ENCODE data around the gene RHBDL1. TPM values are rescaled to one million over a fixed set of nuclear protein-coding genes. Genes with fewer than 3 reads are reported as not detected.

The RHBDL1 gene
- total RNA-seq, 1 experiment from 2014 or later, result 2.9 TPM

DNA sequence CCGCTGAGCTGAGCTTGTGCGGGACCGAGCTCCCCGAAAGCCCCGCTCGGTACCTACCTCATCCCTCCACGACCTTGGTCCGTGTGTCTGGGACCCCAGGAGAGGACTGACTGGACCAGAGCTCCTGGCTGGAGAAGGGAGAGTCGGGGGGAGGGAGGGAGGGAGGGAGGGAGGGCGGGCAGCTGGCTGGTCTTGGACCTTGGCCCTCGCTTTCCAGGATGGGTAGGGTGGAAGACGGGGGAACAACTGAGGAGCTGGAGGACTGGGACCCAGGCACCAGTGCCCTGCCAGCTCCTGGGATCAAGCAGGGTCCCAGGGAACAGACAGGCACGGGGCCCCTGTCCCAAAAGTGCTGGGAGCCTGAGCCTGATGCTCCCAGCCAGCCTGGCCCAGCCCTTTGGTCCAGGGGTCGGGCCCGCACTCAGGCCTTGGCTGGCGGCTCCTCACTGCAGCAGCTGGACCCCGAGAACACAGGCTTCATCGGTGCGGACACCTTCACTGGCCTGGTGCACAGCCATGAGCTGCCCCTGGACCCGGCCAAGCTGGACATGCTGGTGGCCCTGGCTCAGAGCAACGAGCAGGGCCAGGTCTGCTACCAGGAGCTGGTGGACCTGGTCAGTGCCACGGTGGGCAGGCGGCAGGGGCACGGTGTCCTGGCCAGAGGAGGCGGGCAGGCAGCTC lies 553 bp downstream of the RHBDL1 start:
- no peak overlapping the region for H3K4me3 Mint-ChIP-seq (ENCODE audit: unreplicated experiment)
- 0 out of 2 replicates have a peak, but pooled peaks cover 10% of the 10 kb centered on the region for H3K4me1 ChIP-seq
- H3K4me3 ChIP-seq (ENCODE audit: low read depth, low read length), result peak overlapping the region; percentile 23; the same call in 1 of the 2 replicates
- H3K27ac Mint-ChIP-seq (ENCODE audit: unreplicated experiment), result no peak overlapping the region
- BruUV-seq (replicated peaks), result no TSS peak
- DNase-seq, result no peak
- peaks cover 33% of the 10 kb centered on the region for H3K36me3 Mint-ChIP-seq (ENCODE audit: insufficient read depth, unreplicated experiment)
- H3K9me3 Mint-ChIP-seq (ENCODE audit: unreplicated experiment), result no peaks in the 10 kb centered on the region
- no peaks in the 10 kb centered on the region for H3K27me3 ChIP-seq (replicated peaks; ENCODE audit: control insufficient read depth, insufficient read depth, low read length)
- intact Hi-C loops (cut with micrococcal nuclease; ENCODE audit: unreplicated experiment), result no loop called here
- no peaks in the 10 kb centered on the region for H3K9me3 ChIP-seq
- H3K27me3 Mint-ChIP-seq (ENCODE audit: insufficient read depth, unreplicated experiment), result no peaks in the 10 kb centered on the region
- no peaks in the 10 kb centered on the region for H3K4me1 Mint-ChIP-seq (ENCODE audit: low read depth, unreplicated experiment)
- TF ChIP-seq, protein P1, sequence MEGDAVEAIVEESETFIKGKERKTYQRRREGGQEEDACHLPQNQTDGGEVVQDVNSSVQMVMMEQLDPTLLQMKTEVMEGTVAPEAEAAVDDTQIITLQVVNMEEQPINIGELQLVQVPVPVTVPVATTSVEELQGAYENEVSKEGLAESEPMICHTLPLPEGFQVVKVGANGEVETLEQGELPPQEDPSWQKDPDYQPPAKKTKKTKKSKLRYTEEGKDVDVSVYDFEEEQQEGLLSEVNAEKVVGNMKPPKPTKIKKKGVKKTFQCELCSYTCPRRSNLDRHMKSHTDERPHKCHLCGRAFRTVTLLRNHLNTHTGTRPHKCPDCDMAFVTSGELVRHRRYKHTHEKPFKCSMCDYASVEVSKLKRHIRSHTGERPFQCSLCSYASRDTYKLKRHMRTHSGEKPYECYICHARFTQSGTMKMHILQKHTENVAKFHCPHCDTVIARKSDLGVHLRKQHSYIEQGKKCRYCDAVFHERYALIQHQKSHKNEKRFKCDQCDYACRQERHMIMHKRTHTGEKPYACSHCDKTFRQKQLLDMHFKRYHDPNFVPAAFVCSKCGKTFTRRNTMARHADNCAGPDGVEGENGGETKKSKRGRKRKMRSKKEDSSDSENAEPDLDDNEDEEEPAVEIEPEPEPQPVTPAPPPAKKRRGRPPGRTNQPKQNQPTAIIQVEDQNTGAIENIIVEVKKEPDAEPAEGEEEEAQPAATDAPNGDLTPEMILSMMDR (IDR thresholded peaks at IDR 0.05; ENCODE audit: insufficient read depth in 1 of 2, low read depth in 1 of 2, low read length in 1 of 2, severe bottlenecking in 1 of 2, unreplicated experiment in 1 of 2), result no peak
- POLR2A ChIA-PET, result interaction anchor here (0.6 kb wide), 1 partner anchor 45 kb away, joined by 3 read pairs; no protein-coding TSS in a partner anchor
- CTCF ChIA-PET, result no interaction called here
- peaks cover 1% of the 10 kb centered on the region for H3K36me3 ChIP-seq (ENCODE audit: control insufficient read depth, insufficient read depth, low read length)

DNA sequence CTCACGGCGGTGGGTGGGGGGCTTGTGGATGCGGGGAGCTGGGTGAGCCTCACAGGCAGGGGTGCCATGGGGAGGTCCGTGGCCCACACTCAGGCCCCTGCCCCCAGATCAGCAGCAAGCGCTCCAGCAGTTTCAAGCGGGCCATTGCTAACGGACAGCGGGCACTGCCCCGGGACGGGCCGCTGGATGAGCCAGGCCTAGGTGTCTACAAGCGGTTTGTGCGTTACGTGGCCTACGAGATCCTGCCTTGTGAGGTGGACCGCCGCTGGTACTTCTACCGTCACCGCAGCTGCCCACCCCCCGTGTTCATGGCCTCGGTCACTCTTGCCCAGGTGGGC lies 1.1 kb downstream of the RHBDL1 start:
- DNase-seq, result no peak
- Histone ChIP-seq H3K27me3 (replicated peaks; ENCODE audit: control insufficient read depth, insufficient read depth, low read length) (no peaks in the 10 kb centered on the region), H3K4me1 (peaks cover 15% of the 10 kb centered on the region; the same call in 1 of the 2 replicates), H3K36me3 (ENCODE audit: control insufficient read depth, insufficient read depth, low read length) (peaks cover 1% of the 10 kb centered on the region), H3K4me3 (ENCODE audit: low read depth, low read length) (no peak overlapping the region), H3K9me3 (no peaks in the 10 kb centered on the region)
- intact Hi-C loops (cut with micrococcal nuclease; ENCODE audit: unreplicated experiment), result no loop called here
- Mint-ChIP-seq H3K27ac (ENCODE audit: unreplicated experiment) (no peak overlapping the region), H3K9me3 (ENCODE audit: unreplicated experiment) (no peaks in the 10 kb centered on the region), H3K27me3 (ENCODE audit: insufficient read depth, unreplicated experiment) (no peaks in the 10 kb centered on the region), H3K4me3 (ENCODE audit: unreplicated experiment) (no peak overlapping the region), H3K36me3 (ENCODE audit: insufficient read depth, unreplicated experiment) (peaks cover 36% of the 10 kb centered on the region), H3K4me1 (ENCODE audit: low read depth, unreplicated experiment) (no peaks in the 10 kb centered on the region)
- no TSS peak for BruUV-seq (replicated peaks)
- ChIA-PET CTCF (no interaction called here), POLR2A (no interaction called here)
- TF ChIP-seq, protein P1 (IDR thresholded peaks at IDR 0.05; ENCODE audit: insufficient read depth in 1 of 2, low read depth in 1 of 2, low read length in 1 of 2, severe bottlenecking in 1 of 2, unreplicated experiment in 1 of 2), result no peak

DNA sequence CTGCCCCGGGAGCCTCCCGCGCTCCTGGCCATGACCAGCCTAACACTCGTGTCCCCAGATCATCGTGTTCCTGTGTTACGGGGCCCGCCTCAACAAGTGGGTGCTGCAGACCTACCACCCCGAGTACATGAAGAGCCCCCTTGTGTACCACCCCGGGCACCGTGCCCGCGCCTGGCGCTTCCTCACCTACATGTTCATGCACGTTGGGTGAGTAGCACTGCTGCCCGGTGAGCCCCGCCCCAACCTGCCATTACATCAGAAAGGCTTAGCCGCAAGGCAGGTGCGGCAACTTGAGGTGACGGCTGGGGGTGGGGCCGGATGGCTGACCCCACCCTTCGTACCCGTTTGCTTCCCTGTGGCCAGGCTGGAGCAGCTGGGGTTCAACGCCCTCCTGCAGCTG lies 1.4 kb downstream of the RHBDL1 start:
- TF ChIP-seq, protein P1 (IDR thresholded peaks at IDR 0.05; ENCODE audit: insufficient read depth in 1 of 2, low read depth in 1 of 2, low read length in 1 of 2, severe bottlenecking in 1 of 2, unreplicated experiment in 1 of 2), result no peak
- ChIA-PET POLR2A (no interaction called here), CTCF (no interaction called here)
- Histone ChIP-seq H3K27me3 (replicated peaks; ENCODE audit: control insufficient read depth, insufficient read depth, low read length) (no peaks in the 10 kb centered on the region), H3K9me3 (no peaks in the 10 kb centered on the region), H3K36me3 (ENCODE audit: control insufficient read depth, insufficient read depth, low read length) (peaks cover 4% of the 10 kb centered on the region), H3K4me3 (ENCODE audit: low read depth, low read length) (no peak overlapping the region), H3K4me1 (peaks cover 17% of the 10 kb centered on the region; the same call in 1 of the 2 replicates)
- BruUV-seq (replicated peaks), result no TSS peak
- Mint-ChIP-seq H3K27ac (ENCODE audit: unreplicated experiment) (no peak overlapping the region), H3K4me3 (ENCODE audit: unreplicated experiment) (no peak overlapping the region), H3K36me3 (ENCODE audit: insufficient read depth, unreplicated experiment) (peaks cover 40% of the 10 kb centered on the region), H3K27me3 (ENCODE audit: insufficient read depth, unreplicated experiment) (no peaks in the 10 kb centered on the region), H3K4me1 (ENCODE audit: low read depth, unreplicated experiment) (no peaks in the 10 kb centered on the region), H3K9me3 (ENCODE audit: unreplicated experiment) (no peaks in the 10 kb centered on the region)
- DNase-seq, result no peak
- intact Hi-C loops (cut with micrococcal nuclease; ENCODE audit: unreplicated experiment), result no loop called here

Measured in Caco-2 (cell line).